ENCODE data around the gene SOHLH1. TPM values are rescaled to one million over a fixed set of nuclear protein-coding genes. Genes with fewer than 3 reads are reported as not detected.

SOHLH1 gene
- total RNA-seq, 1 donor from 2014 or later = 0.18 TPM

DNA sequence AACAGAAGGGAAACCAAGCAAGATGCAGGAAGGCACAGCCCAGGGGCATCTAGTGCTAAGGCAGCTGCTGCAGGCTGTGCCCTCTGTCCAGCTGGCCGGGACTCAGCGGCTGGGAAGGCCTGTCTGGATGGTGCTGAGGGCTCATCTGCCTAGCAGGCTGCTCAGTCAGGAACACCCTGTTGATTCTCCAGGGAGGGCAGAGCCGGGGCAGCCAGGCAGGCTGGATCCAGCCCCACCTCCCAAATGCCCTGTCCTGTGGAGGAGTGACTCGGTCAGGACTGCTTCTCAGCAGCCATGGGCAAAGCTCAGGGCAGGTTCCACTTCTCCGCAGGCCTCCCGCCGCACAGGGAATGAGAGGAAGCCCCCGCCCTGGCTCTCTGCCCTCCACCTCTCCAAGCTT, 44.0 kb downstream of the SOHLH1 start:
- H3K36me3 Mint-ChIP-seq (ENCODE audit: low read depth, unreplicated experiment) = no peaks in the 10 kb centered on the region
- no peak overlapping the region for H3K27ac Mint-ChIP-seq (ENCODE audit: unreplicated experiment)
- TF ChIP-seq, protein P1, sequence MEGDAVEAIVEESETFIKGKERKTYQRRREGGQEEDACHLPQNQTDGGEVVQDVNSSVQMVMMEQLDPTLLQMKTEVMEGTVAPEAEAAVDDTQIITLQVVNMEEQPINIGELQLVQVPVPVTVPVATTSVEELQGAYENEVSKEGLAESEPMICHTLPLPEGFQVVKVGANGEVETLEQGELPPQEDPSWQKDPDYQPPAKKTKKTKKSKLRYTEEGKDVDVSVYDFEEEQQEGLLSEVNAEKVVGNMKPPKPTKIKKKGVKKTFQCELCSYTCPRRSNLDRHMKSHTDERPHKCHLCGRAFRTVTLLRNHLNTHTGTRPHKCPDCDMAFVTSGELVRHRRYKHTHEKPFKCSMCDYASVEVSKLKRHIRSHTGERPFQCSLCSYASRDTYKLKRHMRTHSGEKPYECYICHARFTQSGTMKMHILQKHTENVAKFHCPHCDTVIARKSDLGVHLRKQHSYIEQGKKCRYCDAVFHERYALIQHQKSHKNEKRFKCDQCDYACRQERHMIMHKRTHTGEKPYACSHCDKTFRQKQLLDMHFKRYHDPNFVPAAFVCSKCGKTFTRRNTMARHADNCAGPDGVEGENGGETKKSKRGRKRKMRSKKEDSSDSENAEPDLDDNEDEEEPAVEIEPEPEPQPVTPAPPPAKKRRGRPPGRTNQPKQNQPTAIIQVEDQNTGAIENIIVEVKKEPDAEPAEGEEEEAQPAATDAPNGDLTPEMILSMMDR (IDR thresholded peaks at IDR 0.05; ENCODE audit: unreplicated experiment) = no peak
- H3K4me3 Mint-ChIP-seq (ENCODE audit: unreplicated experiment) = no peak overlapping the region
- peaks cover 3% of the 10 kb centered on the region for H3K9me3 Mint-ChIP-seq (ENCODE audit: unreplicated experiment)
- no peak for DNase-seq (ENCODE audit: low spot score)
- no peaks in the 10 kb centered on the region for H3K4me1 Mint-ChIP-seq (ENCODE audit: unreplicated experiment)
- H3K27me3 Mint-ChIP-seq (ENCODE audit: unreplicated experiment) = no peaks in the 10 kb centered on the region

DNA sequence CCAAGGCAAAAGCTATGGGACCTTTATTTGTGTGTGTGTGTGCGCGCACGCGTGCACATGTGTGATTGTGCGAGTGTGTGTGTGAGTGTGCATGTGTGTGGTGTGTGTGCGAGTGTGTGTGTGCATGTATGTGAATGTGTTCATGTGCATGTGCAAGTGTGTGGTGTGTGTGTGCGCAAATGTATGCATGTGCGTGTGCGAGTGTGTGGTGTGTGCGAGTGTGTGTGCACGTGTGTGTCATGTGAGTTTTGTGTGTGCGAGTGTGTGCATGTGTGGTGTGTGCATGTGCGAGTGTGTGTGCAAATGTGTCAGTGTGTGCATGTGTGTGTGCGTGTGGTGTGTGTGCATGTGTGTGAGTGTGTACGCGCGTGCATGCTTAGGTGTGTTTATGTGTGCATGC, 48.9 kb downstream of the SOHLH1 start:
- Mint-ChIP-seq H3K4me1 (ENCODE audit: unreplicated experiment) (no peaks in the 10 kb centered on the region), H3K27ac (ENCODE audit: unreplicated experiment) (no peak overlapping the region), H3K36me3 (ENCODE audit: low read depth, unreplicated experiment) (no peaks in the 10 kb centered on the region), H3K4me3 (ENCODE audit: unreplicated experiment) (peak overlapping the region; percentile 8), H3K9me3 (ENCODE audit: unreplicated experiment) (peaks cover 10% of the 10 kb centered on the region), H3K27me3 (ENCODE audit: unreplicated experiment) (no peaks in the 10 kb centered on the region)
- TF ChIP-seq, protein P1 (IDR thresholded peaks at IDR 0.05; ENCODE audit: unreplicated experiment) = no peak
- DNase-seq (ENCODE audit: low spot score) = no peak

DNA sequence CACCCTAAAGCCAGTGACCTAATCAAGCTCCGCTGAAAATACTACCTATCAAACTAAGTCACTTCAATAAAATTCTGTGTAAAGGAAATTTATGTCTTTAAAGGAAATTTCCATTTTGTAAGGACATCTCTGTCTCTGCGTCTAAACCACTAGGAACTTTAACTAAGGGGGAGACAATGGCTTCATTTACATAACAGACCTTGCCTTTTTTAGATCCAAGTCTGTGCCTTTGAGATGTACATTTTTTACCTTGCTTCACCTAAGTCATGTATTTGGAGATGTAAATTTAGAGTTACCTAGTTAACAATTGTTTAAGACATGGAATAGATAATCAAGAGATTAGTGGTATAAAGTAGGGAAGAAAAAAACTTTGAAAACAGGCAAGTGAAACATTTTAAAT, 49.8 kb downstream of the SOHLH1 start:
- Mint-ChIP-seq H3K36me3 (ENCODE audit: low read depth, unreplicated experiment) (no peaks in the 10 kb centered on the region), H3K4me1 (ENCODE audit: unreplicated experiment) (no peaks in the 10 kb centered on the region), H3K9me3 (ENCODE audit: unreplicated experiment) (peaks cover 10% of the 10 kb centered on the region), H3K27me3 (ENCODE audit: unreplicated experiment) (no peaks in the 10 kb centered on the region), H3K27ac (ENCODE audit: unreplicated experiment) (no peak overlapping the region), H3K4me3 (ENCODE audit: unreplicated experiment) (no peak overlapping the region)
- DNase-seq (ENCODE audit: low spot score) = no peak
- TF ChIP-seq, protein P1 (IDR thresholded peaks at IDR 0.05; ENCODE audit: unreplicated experiment) = no peak

DNA sequence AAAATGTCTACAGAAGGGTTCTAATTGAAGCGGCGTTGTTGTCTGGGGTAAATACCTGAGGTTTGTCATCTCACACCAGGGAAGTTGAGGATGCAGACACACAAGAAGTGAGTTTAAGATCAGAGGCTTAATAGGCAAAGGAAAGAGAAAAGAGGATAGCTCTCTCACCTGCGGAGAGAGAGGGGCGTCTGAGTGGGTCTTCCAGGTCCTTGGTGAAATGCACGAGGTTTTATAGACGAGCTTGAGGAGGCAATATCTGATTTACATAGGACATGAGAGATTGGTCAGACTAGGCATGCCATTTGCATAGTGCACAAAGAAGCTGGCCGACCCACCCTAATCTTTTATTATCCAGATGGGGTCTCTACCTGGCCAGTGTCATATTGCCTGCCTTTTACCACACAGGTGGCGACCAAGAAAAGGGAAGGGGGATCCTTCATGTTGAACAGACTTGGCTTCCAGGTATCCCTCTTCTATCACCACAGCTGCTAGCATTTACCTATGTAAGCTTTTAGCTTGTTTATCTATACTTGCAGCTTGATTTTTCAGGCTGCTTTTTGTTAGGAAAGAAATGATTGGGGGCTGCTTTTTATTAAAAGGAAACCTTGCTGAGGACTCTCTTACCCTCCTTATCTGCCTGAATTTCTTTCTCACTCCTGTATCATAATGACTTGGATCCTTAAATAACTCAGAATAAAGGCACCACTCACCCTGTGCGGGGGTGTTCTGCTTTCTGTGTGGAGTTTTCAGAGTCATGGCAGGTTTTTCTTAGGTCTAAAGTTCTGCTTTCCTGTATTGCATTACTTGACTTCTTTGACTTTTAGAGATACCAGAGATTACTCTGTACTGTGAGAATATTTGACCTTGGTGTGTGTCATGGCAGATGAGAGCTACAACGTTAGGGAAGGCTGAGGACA, 50.5 kb downstream of the SOHLH1 start:
- peaks cover 2% of the 10 kb centered on the region for H3K36me3 Mint-ChIP-seq (ENCODE audit: low read depth, unreplicated experiment)

More for the DNA sequence above, 50.5 kb downstream of the SOHLH1 start:
- Mint-ChIP-seq H3K27ac (ENCODE audit: unreplicated experiment) (no peak overlapping the region), H3K9me3 (ENCODE audit: unreplicated experiment) (peaks cover 13% of the 10 kb centered on the region), H3K4me1 (ENCODE audit: unreplicated experiment) (no peaks in the 10 kb centered on the region), H3K4me3 (ENCODE audit: unreplicated experiment) (no peak overlapping the region), H3K27me3 (ENCODE audit: unreplicated experiment) (no peaks in the 10 kb centered on the region)
- no peak for DNase-seq (ENCODE audit: low spot score)
- TF ChIP-seq, protein P1 (IDR thresholded peaks at IDR 0.05; ENCODE audit: unreplicated experiment) = no peak

Data from endothelial cell (in vitro differentiated cells).